Esophagus squamous epithelium (tissue), 4 donors: ENCODE results near the gene DHDDS.

Experiments used
- CTCF ChIP-seq, 6 experiments: fragments of 450-650 bp in 4 of 6; fragments of 200-600 bp in 2 of 6; sonication (generic) in 2 of 6; IDR thresholded peaks; one replicate each; pipeline ENCODE4 v1.5.1; 2016 to 2019; ENCODE audit warnings: antibody characterized with exemption in 6 of 6, mild to moderate bottlenecking in 4 of 6, moderate library complexity in 4 of 6
- POLR2A ChIP-seq, 4 donors: fragments of 450-650 bp; IDR thresholded peaks; one replicate each; pipeline ENCODE4 v1.6.1; 2017; ENCODE audit warnings: antibody characterized with exemption in 4 of 4, mild to moderate bottlenecking in 4 of 4, moderate library complexity in 3 of 4

DNA sequence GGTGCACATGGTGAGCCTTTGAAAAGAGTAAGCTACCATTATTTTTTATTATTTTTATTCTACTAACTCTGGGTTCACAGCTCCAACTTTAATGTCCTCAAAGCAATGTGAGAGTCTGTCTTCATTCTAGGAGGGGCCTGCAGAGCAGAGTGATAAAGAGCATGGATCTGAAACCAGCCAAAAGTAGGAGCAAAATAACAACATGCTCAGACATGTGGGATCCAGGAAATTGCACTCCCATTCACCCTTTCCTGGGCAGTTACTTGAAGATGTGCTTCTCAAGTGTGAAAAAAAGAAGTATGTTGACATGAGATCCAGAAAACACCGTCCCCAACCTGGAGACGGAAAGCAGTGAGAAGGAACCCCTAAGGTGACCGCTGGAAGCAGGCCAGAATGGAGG, 30.2 kb upstream of the DHDDS start:
- TF ChIP-seq CTCF (IDR thresholded peaks at IDR 0.05), result no peak
- no peak for TF ChIP-seq POLR2A (IDR thresholded peaks at IDR 0.05)
